GM23248 (cell line): ENCODE measurements around the gene ANKRD36B. TPM values are rescaled to one million over a fixed set of nuclear protein-coding genes. Genes with fewer than 3 reads are reported as not detected.
"Not testable (repeated sequence)": the region's sequence is repeated elsewhere in the genome, so short reads cannot be mapped to it uniquely, and the experiment has no call there.

ENCODE experiments used
- DNase-seq: peaks from one replicate; pipeline ENCODE4 v3.0.0-alpha.2; 2015
- H2AFZ ChIP-seq: fragments of 200-600 bp; sonication (generic); 2 replicates; pipeline ENCODE4 v1.6.1; 2016; ENCODE audit warnings: antibody characterized with exemption
- H3F3A ChIP-seq: fragments of 200-600 bp; sonication (generic); 2 replicates; pipeline ENCODE4 v1.6.1; 2016; ENCODE audit warnings: mild to moderate bottlenecking, antibody characterized with exemption, mixed run types; ENCODE audit not compliant: insufficient read depth
- H3K27ac ChIP-seq: fragments of 200-600 bp; sonication (generic); 2 replicates; pipeline ENCODE4 v1.5.1; 2016; ENCODE audit warnings: mild to moderate bottlenecking
- H3K27me3 ChIP-seq: fragments of 200-600 bp; sonication (generic); replicated peaks from 2 replicates; pipeline ENCODE4 v1.6.1; 2016; ENCODE audit warnings: mild to moderate bottlenecking; ENCODE audit not compliant: insufficient read depth
- H3K36me3 ChIP-seq: fragments of 200-600 bp; sonication (generic); 2 replicates; pipeline ENCODE4 v1.6.1; 2016; ENCODE audit warnings: low read depth, mild to moderate bottlenecking
- H3K4me1 ChIP-seq: fragments of 200-600 bp; sonication (generic); 2 replicates; pipeline ENCODE4 v1.6.1; 2016; ENCODE audit warnings: mild to moderate bottlenecking; ENCODE audit not compliant: insufficient read depth
- H3K4me2 ChIP-seq: fragments of 200-600 bp; sonication (generic); one replicate; pipeline ENCODE4 v1.6.1; 2016; ENCODE audit warnings: mild to moderate bottlenecking; ENCODE audit not compliant: unreplicated experiment
- H3K4me3 ChIP-seq: fragments of 200-600 bp; sonication (generic); 2 replicates; pipeline ENCODE4 v1.5.1; 2016; ENCODE audit warnings: mild to moderate bottlenecking
- H3K79me2 ChIP-seq: fragments of 200-600 bp; sonication (generic); 2 replicates; pipeline ENCODE4 v1.6.1; 2016; ENCODE audit warnings: mild to moderate bottlenecking; ENCODE audit not compliant: insufficient read depth
- H3K9ac ChIP-seq: fragments of 200-600 bp; sonication (generic); 2 replicates; pipeline ENCODE4 v1.6.1; 2016; ENCODE audit warnings: mild to moderate bottlenecking
- H3K9me2 ChIP-seq: fragments of 200-600 bp; sonication (generic); 2 replicates; pipeline ENCODE4 v1.6.1; 2016; ENCODE audit warnings: mixed run types, mild to moderate bottlenecking, moderate library complexity; ENCODE audit not compliant: insufficient read depth
- H3K9me3 ChIP-seq: fragments of 200-600 bp; sonication (generic); one replicate; pipeline ENCODE4 v1.6.1; 2017; ENCODE audit warnings: low read depth
- H4K20me1 ChIP-seq: fragments of 200-600 bp; sonication (generic); 2 replicates; pipeline ENCODE4 v1.6.0; 2016; ENCODE audit not compliant: insufficient read depth
- WGBS, 2 experiments: methylation state at CpG; one replicate each; pipeline ENCODE4 v1.1.6; 2015 to 2017; ENCODE audit warnings: low lambda C conversion rate in 2 of 2, low coverage in 1 of 2; ENCODE audit errors: missing lambda C conversion rate in 2 of 2; 5-methylcytosine and 5-hydroxymethylcytosine counted together
- in situ Hi-C: fragments of 300-500 bp; cut with MboI; formaldehyde crosslinking; loops from 2 replicates; pipeline ENCODE4 v1.15.0; 2020
- polyA plus RNA-seq: library from polyadenylated mRNA; unstranded; fragments of >200 nt; fragmentation: Nextera tagmentation; extraction: Ambion mirVana; gene quantifications from 2 replicates; pipeline ENCODE4 v1.2.1, GENCODE V29; 2016
- total RNA-seq: library from RNA; depleted of rRNA; stranded (reverse); fragments of >200 nt; shearing (Covaris generic); gene quantifications from 2 replicates; pipeline ENCODE4 v1.2.3, GENCODE V29; 2014; rRNA removed

Gene ANKRD36B
- total RNA-seq (5.4 and 15.7 TPM in 2 replicates), polyA plus RNA-seq (6.2 and 9.8 TPM in 2 replicates)

DNA sequence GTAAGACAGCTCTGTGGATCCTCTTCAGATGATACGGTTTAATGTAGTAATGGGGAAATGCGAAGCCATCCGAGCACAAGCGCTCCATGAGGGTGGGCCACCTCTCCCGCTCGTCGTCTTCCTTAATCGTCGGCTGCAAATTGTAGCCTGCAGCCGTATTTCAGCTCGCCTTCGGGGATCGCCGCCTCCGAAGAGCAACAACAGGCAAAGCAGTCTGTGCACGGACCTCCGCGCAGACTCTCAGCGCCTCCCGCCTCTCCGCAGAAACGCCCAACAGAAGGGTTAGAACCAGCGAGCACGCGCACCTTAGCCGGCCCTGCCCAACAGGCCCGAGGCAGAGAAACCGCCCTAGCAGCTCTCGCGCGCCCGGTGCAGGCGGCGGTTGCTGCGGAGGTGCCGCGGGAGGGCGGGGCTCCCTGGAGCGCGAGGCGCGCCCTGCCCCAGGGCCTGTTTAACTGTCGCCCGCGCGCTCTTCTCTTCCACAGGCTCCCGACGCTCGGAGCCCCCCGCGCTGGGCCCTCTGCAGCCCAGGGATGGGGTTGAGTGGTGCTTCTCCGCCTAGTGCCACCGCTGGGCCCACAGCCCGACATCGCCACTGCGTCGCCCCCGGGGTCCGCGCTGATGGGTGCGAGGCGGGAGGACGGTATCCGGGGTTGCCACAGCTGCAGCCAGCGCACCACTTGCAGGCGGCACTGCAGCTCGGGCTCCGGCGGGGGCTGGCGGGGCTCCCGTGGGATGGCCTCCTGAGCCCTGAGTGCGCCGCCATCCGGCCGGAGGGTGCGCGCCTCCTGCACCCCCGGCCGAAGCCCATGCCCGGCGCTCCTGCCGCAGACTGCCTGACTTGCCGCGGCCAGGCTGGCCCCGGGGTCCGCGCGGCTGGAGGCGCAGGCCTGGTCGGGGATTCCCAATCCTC, at the start of gene ANKRD36B:
Gene ANKRD36B, minus strand, starts transcription at position 280 of the 913 bp plus-strand sequence. Its CDS starts 192 bp downstream, at position 88.
- Histone ChIP-seq H2AFZ (peak within 1 kb of the TSS; percentile 100), H3K9ac (peak within 1 kb of the TSS; percentile 99), H3K79me2 (peaks cover 15% of the 10 kb centered on the region), H3K4me2 (peak within 1 kb of the TSS; percentile 99), H3K4me3 (peak within 1 kb of the TSS; percentile 93), H3K27ac (peak within 1 kb of the TSS; percentile 99)
- not testable (repeated sequence) for H3F3A ChIP-seq, H4K20me1 ChIP-seq, H3K9me2 ChIP-seq, H3K27me3 ChIP-seq, H3K36me3 ChIP-seq, H3K4me1 ChIP-seq, H3K9me3 ChIP-seq
- in situ Hi-C loops: loop anchor here (10.0 kb wide), 1 partner anchor 105 kb away; no protein-coding TSS in a partner anchor
- DNase-seq: peak; percentile 81
- WGBS, 2 experiments: 0 to 1% methylated on average over 18 to 32 of the region's 90 CpGs

DNA sequence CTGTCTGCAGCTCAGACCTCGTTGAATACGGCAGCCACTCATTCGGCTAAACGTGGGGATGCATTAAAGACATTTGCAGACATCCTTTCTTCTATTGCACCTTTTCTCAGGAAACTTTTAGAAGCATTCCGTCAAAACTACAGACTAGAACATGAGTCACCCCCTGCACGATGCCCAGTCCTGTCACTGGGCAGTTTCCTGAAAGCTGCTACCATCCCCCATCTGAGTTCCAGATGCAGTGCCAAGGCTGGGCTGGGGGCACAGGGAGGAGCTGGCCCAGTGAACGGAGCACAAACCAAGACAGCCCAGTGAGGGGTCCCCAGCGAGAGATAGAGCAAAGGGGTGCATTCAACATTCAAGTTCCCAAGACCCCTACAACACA, 36.4 kb upstream of the ANKRD36B start:
- H3K4me2 ChIP-seq, H3K9me2 ChIP-seq, H2AFZ ChIP-seq, H4K20me1 ChIP-seq, in situ Hi-C loops, H3K9ac ChIP-seq, H3K27ac ChIP-seq, DNase-seq, H3K36me3 ChIP-seq, H3K4me1 ChIP-seq, H3F3A ChIP-seq, H3K9me3 ChIP-seq, H3K79me2 ChIP-seq, H3K4me3 ChIP-seq, H3K27me3 ChIP-seq: not testable (repeated sequence)
- WGBS, 2 experiments: 32 to 37% methylated on average over 8 of the region's 8 CpGs

DNA sequence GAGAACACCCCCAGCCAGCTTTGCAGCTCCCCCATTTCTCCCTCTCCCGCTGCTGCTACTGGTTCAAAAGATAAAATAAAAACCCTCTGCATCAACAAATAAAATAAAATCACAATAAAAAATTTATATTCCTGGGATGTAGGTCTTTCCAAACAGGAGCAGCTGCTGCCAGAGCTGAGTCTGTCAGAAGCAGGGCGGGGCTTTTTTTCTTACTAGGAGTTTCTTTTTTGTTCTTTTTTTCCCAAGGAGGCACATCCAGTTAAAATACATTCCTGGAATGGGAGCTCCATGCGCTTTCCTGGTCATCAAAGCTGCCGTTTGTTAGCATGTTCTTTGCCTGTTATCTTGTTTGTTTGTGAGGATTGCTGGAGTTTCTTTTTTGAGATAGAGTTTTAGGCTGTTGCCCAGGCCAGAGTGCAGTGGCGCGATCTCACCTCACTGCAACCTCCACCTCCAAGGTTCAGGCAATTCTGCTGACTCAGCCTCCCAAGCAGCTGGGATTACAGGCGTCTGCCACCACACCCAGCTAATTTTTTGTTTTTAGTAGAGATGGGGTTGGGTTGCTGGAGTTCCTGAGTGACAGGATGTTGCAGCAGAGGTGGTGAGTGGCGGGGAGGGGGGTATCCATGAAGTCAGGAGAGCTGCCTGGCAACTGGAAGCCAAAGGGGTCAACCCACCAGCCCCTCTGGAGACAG, 35.8 kb upstream of the ANKRD36B start:
- H2AFZ ChIP-seq, in situ Hi-C loops, H3K36me3 ChIP-seq, H3K27ac ChIP-seq, H3K4me2 ChIP-seq, H3K4me1 ChIP-seq, H3K27me3 ChIP-seq, H3K9me3 ChIP-seq, H3K4me3 ChIP-seq, H3K9me2 ChIP-seq, H4K20me1 ChIP-seq, H3K9ac ChIP-seq, DNase-seq, H3K79me2 ChIP-seq, H3F3A ChIP-seq: not testable (repeated sequence)
- WGBS, 2 experiments: 0 to 8% methylated on average over 3 to 5 of the region's 8 CpGs

DNA sequence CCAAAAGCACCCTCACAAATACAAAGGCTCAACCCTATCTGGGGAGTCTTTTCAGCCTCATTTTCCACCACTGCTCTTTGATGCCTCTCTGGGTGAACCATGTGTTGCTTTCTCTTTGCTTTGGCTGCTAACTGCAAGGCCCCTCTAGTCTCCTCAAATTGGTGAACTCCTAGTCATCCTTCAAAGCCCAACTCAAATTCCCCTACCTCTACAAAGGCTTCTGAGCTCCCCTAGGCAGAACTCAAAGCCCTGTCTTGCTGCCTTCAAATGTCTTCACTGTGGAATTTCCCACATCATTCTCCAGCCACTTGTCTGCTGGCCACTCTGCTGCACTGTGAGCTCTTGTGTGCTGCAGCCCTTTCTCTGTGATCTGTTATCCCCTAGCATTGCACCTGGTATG, 33.3 kb upstream of the ANKRD36B start:
- H3K4me2 ChIP-seq, H3K9ac ChIP-seq, H2AFZ ChIP-seq, H3K4me3 ChIP-seq, H3K79me2 ChIP-seq, H3K9me3 ChIP-seq, H3K4me1 ChIP-seq, H3K36me3 ChIP-seq, DNase-seq, H3K9me2 ChIP-seq, H3K27me3 ChIP-seq, H3F3A ChIP-seq, in situ Hi-C loops, H4K20me1 ChIP-seq, H3K27ac ChIP-seq: not testable (repeated sequence)

DNA sequence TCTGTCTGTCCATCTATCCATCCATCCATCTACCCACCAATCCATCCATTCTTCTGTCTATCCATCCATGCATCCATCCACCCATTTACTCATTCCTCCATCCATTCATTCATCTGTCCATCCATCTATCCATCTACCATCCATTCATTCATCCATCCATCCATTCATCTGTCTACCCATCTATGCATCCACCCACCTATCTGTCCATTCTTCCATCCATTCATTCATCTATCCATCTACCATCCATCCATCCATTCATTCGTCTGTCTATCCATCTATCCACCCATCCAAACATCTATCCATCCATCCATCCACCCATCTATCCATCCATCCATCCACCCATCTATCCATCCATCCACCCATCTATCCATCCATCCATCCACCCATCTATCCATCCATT, 30.8 kb upstream of the ANKRD36B start:
- H3K9me2 ChIP-seq, H3K4me3 ChIP-seq, H3K4me2 ChIP-seq, in situ Hi-C loops, H4K20me1 ChIP-seq, H3K27ac ChIP-seq, H2AFZ ChIP-seq, H3K79me2 ChIP-seq, H3K27me3 ChIP-seq, H3K4me1 ChIP-seq, H3K9ac ChIP-seq, H3F3A ChIP-seq, H3K9me3 ChIP-seq, DNase-seq, H3K36me3 ChIP-seq: not testable (repeated sequence)
- WGBS, 2 experiments: 57 to 67% methylated on average over 1 of the region's 1 CpG

DNA sequence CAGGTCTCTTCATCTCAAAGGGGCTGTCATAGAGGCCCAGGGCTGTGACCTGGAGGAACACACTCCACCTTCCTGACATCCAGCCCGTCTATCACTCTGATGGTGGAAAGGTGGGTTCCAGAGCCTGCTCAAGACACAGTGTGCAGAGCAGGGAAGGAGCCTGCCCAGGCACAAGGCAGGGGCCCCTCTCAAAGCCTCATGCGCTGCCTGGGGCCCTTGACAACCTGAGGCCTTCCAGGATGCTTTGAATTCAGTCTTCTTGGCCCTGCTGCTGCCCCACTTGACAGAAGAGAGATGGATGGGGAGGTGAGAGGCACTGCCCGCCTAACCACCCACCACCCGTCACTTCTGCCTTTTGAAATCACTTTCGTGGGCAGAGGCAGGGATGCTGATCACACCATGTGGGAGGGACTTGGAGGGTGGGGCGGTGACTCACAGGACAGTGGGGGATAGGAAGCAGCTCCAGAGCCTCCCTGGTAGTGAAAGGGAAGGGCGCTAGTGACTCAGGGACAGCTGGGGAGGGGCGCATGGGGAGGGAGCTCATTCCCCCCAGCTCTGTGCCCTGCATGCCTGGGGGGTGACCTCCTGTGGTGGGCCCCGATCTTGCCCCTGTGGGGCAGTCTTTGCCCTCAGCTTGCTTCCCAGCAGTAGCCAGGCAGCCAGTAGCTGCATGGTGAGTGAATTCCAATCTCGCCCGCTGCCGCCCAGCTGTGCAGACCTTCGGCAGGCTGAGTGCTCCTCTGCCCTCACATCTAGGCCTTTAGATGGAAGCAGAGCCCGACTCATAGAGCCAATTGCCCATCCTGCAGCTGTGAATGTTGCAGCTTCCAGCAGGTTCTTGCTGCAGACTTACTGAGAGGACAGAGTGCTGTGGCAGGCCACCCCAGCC, 29.5 kb upstream of the ANKRD36B start:
- H3K4me2 ChIP-seq: peak overlapping the region; percentile 57
- DNase-seq: peak; percentile 60
- H3F3A ChIP-seq, H3K27ac ChIP-seq, H3K4me1 ChIP-seq, H4K20me1 ChIP-seq, H3K4me3 ChIP-seq, H3K79me2 ChIP-seq, H3K27me3 ChIP-seq, H3K36me3 ChIP-seq, H3K9me2 ChIP-seq, H3K9ac ChIP-seq, H3K9me3 ChIP-seq, in situ Hi-C loops: not testable (repeated sequence)
- 9 to 17% methylated on average over 6 to 9 of the region's 14 CpGs for WGBS, 2 experiments
- peak overlapping the region; percentile 62 for H2AFZ ChIP-seq
